Astrocyte (in vitro differentiated cells and primary cell): ENCODE data around the gene THAP6. TPM values are rescaled to one million over a fixed set of nuclear protein-coding genes. Genes with fewer than 3 reads are reported as not detected.
"Not testable (repeated sequence)": the region's sequence is repeated elsewhere in the genome, so short reads cannot be mapped to it uniquely, and the experiment has no call there.

Experiments
- DNase-seq: peaks from one replicate; pipeline ENCODE4 v3.0.0-alpha.2; 2010; ENCODE audit warnings: low read depth
- FAIRE-seq: peaks from 2 replicates; lab custom pipeline; 2011; peaks lifted over from hg19 to GRCh38; lab: Jason Lieb, UNC
- H2AFZ ChIP-seq: 2 replicates; pipeline ENCODE4 v1.6.0; 2012; ENCODE audit warnings: low read depth, low read length, inconsistent platforms
- H3K27ac ChIP-seq: 2 replicates; pipeline ENCODE4 v1.5.1; 2011; ENCODE audit warnings: low read depth, low read length, inconsistent platforms
- H3K27me3 ChIP-seq: 2 replicates; pipeline ENCODE4 v1.6.0; 2011; ENCODE audit warnings: low read length, inconsistent platforms; ENCODE audit not compliant: insufficient read depth
- H3K36me3 ChIP-seq: 2 replicates; pipeline ENCODE4 v1.5.1; 2011; ENCODE audit warnings: low read length, inconsistent platforms; ENCODE audit not compliant: insufficient read depth
- H3K4me1 ChIP-seq: 2 replicates; pipeline ENCODE4 v1.5.1; 2011; ENCODE audit warnings: low read length, inconsistent platforms; ENCODE audit not compliant: insufficient read depth
- H3K4me2 ChIP-seq: 2 replicates; pipeline ENCODE4 v1.6.0; 2012; ENCODE audit warnings: low read length, inconsistent platforms
- H3K4me3 ChIP-seq: 2 replicates; pipeline ENCODE4 v1.5.1; 2011; ENCODE audit warnings: low read depth, mild to moderate bottlenecking, low read length, inconsistent platforms; ENCODE audit not compliant: insufficient read depth
- H3K79me2 ChIP-seq: 2 replicates; pipeline ENCODE4 v1.6.0; 2012; ENCODE audit warnings: mild to moderate bottlenecking, low read length, inconsistent platforms; ENCODE audit not compliant: insufficient read depth
- H3K9ac ChIP-seq: 2 replicates; pipeline ENCODE4 v1.6.0; 2012; ENCODE audit warnings: mild to moderate bottlenecking, low read length, inconsistent platforms
- H3K9me3 ChIP-seq: 2 replicates; pipeline ENCODE4 v1.5.1; 2012; ENCODE audit warnings: low read depth, mild to moderate bottlenecking, low read length, inconsistent platforms; ENCODE audit not compliant: insufficient read depth
- H4K20me1 ChIP-seq: 2 replicates; pipeline ENCODE4 v1.6.0; 2012; ENCODE audit warnings: low read length, inconsistent platforms; ENCODE audit not compliant: insufficient read depth
- H3K27ac Mint-ChIP-seq: one replicate; pipeline ENCODE4 v1.8.0; 2021; ENCODE audit warnings: mild to moderate bottlenecking, mixed read lengths; ENCODE audit not compliant: unreplicated experiment
- H3K27me3 Mint-ChIP-seq: one replicate; pipeline ENCODE4 v1.8.0; 2021; ENCODE audit warnings: low read depth, mixed read lengths; ENCODE audit not compliant: unreplicated experiment
- H3K36me3 Mint-ChIP-seq: one replicate; pipeline ENCODE4 v1.8.0; 2021; ENCODE audit warnings: low read depth, mixed read lengths; ENCODE audit not compliant: unreplicated experiment
- H3K4me1 Mint-ChIP-seq: one replicate; pipeline ENCODE4 v1.8.0; 2021; ENCODE audit warnings: low read depth, mixed read lengths; ENCODE audit not compliant: unreplicated experiment
- H3K4me3 Mint-ChIP-seq: one replicate; pipeline ENCODE4 v1.8.0; 2021; ENCODE audit warnings: mild to moderate bottlenecking, moderate library complexity, mixed read lengths; ENCODE audit not compliant: unreplicated experiment
- H3K9me3 Mint-ChIP-seq: one replicate; pipeline ENCODE4 v1.8.0; 2021; ENCODE audit warnings: mild to moderate bottlenecking, mixed read lengths; ENCODE audit not compliant: unreplicated experiment
- EZH2 ChIP-seq: IDR thresholded peaks from 2 replicates; pipeline ENCODE4 v1.6.1; 2012; ENCODE audit warnings: mild to moderate bottlenecking, low read length, inconsistent platforms; ENCODE audit not compliant: insufficient read depth
- total RNA-seq: library from RNA; stranded (reverse); gene quantifications from 2 replicates; pipeline ENCODE4 v1.2.1, GENCODE V29; 2021
- TF ChIP-seq, protein P1 (sequence below): IDR thresholded peaks from 2 replicates; pipeline ENCODE4 v1.5.1; 2011; ENCODE audit warnings: low read depth, mild to moderate bottlenecking, inconsistent platforms, low read length, moderate library complexity; ENCODE audit not compliant: insufficient read depth

Gene THAP6
- total RNA-seq, 1 donor from 2014 or later, result 17.0 TPM

- H3K27me3 ChIP-seq, result no peaks in the 10 kb centered on the region
- H3K9me3 ChIP-seq, result no peaks in the 10 kb centered on the region
- FAIRE-seq (no peak), DNase-seq (no peak)
- peak overlapping the region; percentile 91 for H3K4me2 ChIP-seq
- H3K36me3 Mint-ChIP-seq, result peaks cover 1% of the 10 kb centered on the region
- H3K4me1 ChIP-seq, result peaks cover 21% of the 10 kb centered on the region
- peak overlapping the region; percentile 91 for H3K4me3 ChIP-seq
- H3K27ac ChIP-seq, result peak overlapping the region; percentile 93
- H3K4me1 Mint-ChIP-seq, result peaks cover 25% of the 10 kb centered on the region
- peak overlapping the region; percentile 96 for H2AFZ ChIP-seq
- no peaks in the 10 kb centered on the region for H3K9me3 Mint-ChIP-seq
- peak overlapping the region; percentile 96 for H3K27ac Mint-ChIP-seq
- no peak overlapping the region for H3K4me3 Mint-ChIP-seq
- H3K9ac ChIP-seq, result peak overlapping the region; percentile 90
- H4K20me1 ChIP-seq, result peaks cover 33% of the 10 kb centered on the region
- H3K36me3 ChIP-seq, result peaks cover 3% of the 10 kb centered on the region
- peaks cover 68% of the 10 kb centered on the region for H3K79me2 ChIP-seq
- TF ChIP-seq, protein P1, sequence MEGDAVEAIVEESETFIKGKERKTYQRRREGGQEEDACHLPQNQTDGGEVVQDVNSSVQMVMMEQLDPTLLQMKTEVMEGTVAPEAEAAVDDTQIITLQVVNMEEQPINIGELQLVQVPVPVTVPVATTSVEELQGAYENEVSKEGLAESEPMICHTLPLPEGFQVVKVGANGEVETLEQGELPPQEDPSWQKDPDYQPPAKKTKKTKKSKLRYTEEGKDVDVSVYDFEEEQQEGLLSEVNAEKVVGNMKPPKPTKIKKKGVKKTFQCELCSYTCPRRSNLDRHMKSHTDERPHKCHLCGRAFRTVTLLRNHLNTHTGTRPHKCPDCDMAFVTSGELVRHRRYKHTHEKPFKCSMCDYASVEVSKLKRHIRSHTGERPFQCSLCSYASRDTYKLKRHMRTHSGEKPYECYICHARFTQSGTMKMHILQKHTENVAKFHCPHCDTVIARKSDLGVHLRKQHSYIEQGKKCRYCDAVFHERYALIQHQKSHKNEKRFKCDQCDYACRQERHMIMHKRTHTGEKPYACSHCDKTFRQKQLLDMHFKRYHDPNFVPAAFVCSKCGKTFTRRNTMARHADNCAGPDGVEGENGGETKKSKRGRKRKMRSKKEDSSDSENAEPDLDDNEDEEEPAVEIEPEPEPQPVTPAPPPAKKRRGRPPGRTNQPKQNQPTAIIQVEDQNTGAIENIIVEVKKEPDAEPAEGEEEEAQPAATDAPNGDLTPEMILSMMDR, result no peak
- TF ChIP-seq EZH2, result no peak
- no peaks in the 10 kb centered on the region for H3K27me3 Mint-ChIP-seq
Measured at GRCh38 chr4:75513526-75514130, 645 bp upstream of the THAP6 start.

- H3K9ac ChIP-seq, result peak overlapping the region; percentile 90
- Mint-ChIP-seq H3K4me3 (no peak overlapping the region), H3K27me3 (no peaks in the 10 kb centered on the region), H3K9me3 (no peaks in the 10 kb centered on the region), H3K4me1 (peaks cover 19% of the 10 kb centered on the region), H3K36me3 (peaks cover 4% of the 10 kb centered on the region), H3K27ac (peak overlapping the region; percentile 55)
- H2AFZ ChIP-seq, result peak overlapping the region; percentile 96
- TF ChIP-seq EZH2, result no peak
- TF ChIP-seq, protein P1, result no peak
- no peaks in the 10 kb centered on the region for H3K27me3 ChIP-seq
- H3K9me3 ChIP-seq, result no peaks in the 10 kb centered on the region
- H3K4me2 ChIP-seq, result peak overlapping the region; percentile 91
- H3K27ac ChIP-seq, result peak overlapping the region; percentile 93
- H4K20me1 ChIP-seq, result peaks cover 23% of the 10 kb centered on the region
- H3K4me3 ChIP-seq, result peak overlapping the region; percentile 91
- DNase-seq (no peak), FAIRE-seq (peak; percentile 23)
- peaks cover 8% of the 10 kb centered on the region for H3K36me3 ChIP-seq
- H3K4me1 ChIP-seq, result peaks cover 21% of the 10 kb centered on the region
- H3K79me2 ChIP-seq, result peaks cover 58% of the 10 kb centered on the region
Measured at GRCh38 chr4:75514949-75515612, 808 bp downstream of the THAP6 start.

DNA sequence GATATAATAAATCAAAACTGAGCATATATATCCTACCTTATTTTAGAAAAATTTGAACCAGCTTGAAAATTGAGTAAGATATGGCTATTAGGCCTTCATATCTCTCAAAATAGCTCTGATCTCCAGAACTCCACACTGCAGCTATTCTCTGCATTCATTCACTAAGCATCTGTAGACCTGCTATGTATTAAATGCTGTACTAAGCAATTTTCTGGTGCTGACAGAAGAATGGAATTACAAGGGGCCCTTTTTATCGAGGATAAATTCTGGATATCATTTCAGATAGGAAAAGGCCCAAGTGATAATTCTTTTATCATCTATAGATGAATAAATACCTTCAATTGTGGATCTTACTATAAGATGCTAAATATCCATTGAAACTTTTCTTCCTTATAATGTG is 1.9 kb downstream of the THAP6 start:
- no peaks in the 10 kb centered on the region for H3K27me3 ChIP-seq
- no peak overlapping the region for H3K27ac ChIP-seq
- Mint-ChIP-seq H3K4me1 (peaks cover 10% of the 10 kb centered on the region), H3K9me3 (no peaks in the 10 kb centered on the region), H3K4me3 (no peak overlapping the region), H3K36me3 (peaks cover 4% of the 10 kb centered on the region), H3K27ac (no peak overlapping the region), H3K27me3 (no peaks in the 10 kb centered on the region)
- peaks cover 8% of the 10 kb centered on the region for H3K36me3 ChIP-seq
- no peak overlapping the region for H3K9ac ChIP-seq
- peaks cover 14% of the 10 kb centered on the region for H4K20me1 ChIP-seq
- TF ChIP-seq, protein P1, result no peak
- TF ChIP-seq EZH2, result no peak
- peaks cover 21% of the 10 kb centered on the region for H3K4me1 ChIP-seq
- H3K79me2 ChIP-seq, result peaks cover 47% of the 10 kb centered on the region
- H2AFZ ChIP-seq, result no peak overlapping the region
- no peaks in the 10 kb centered on the region for H3K9me3 ChIP-seq
- DNase-seq (no peak), FAIRE-seq (no peak)
- H3K4me3 ChIP-seq, result no peak overlapping the region
- no peak overlapping the region for H3K4me2 ChIP-seq

GRCh38 chr4:75519452-75519851 is 5.2 kb downstream of the THAP6 start:
- not testable (repeated sequence) for H3K27me3 Mint-ChIP-seq, H3K9me3 Mint-ChIP-seq, H3K9me3 ChIP-seq, H3K27me3 ChIP-seq, H3K27ac ChIP-seq, H3K27ac Mint-ChIP-seq, H3K36me3 Mint-ChIP-seq, H2AFZ ChIP-seq, FAIRE-seq, H3K4me3 ChIP-seq, H3K4me3 Mint-ChIP-seq, H3K4me2 ChIP-seq, H3K4me1 Mint-ChIP-seq, DNase-seq, H4K20me1 ChIP-seq, H3K4me1 ChIP-seq, H3K9ac ChIP-seq
- H3K36me3 ChIP-seq, result peaks cover 21% of the 10 kb centered on the region
- H3K79me2 ChIP-seq, result peaks cover 17% of the 10 kb centered on the region
